Measurements from ENCODE around the gene TLR1.
"Not testable (repeated sequence)": the region's sequence is repeated elsewhere in the genome, so short reads cannot be mapped to it uniquely, and the experiment has no call there.

TLR1 gene

DNA sequence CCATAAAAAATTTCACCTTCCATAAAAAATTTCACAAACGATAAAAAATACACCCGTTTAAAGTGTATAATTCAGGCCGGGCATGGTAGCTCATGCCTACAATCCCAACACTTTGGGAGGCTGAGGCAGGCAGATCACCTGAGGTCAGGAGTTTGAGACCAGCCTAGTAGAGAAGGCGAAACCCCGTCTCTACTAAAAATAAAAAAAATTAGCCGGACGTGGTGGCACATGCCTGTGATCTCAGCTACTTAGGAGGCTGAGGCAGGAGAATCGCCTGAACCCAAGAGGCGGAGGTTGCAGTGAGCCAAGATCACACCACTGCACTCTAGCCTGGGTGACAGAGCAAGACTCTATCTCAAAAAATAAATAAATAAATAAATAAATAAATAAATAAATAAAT is 1.7 kb upstream of the TLR1 start:
- not testable (repeated sequence) for DNase-seq

DNA sequence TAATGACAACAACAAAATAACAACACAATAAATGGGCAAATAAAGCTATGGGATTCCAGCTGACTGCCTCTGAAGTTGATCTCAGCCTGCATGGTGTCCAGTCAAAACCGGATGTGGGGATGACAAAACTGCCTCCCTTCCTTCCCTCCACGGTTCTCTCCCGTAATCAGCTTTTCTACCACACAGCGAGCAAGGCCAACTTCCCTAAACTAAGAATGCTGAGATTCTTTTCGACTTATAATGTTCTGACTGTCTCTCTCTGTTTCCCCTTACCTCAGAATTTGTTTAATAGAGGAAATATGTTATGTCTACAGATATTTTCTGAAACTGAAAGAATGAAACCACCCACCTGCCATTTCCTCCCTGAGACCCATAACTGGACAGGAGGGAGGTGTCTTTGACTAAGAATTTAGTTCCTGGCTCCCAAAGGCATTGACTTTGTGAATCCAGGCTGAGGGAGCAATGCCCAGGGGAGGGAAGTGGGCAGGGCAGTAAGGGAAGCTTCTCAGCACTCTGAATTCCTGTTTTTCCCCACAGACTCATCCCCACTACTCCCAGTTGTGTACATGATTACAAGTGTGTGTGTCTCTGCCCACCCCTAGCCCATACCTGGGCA is 1.0 kb upstream of the TLR1 start:
- DNase-seq, result peak; percentile 26

- DNase-seq, result peak; percentile 12
Measured at GRCh38 chr4:38803833-38804653, 548 bp downstream of the TLR1 start.

DNA sequence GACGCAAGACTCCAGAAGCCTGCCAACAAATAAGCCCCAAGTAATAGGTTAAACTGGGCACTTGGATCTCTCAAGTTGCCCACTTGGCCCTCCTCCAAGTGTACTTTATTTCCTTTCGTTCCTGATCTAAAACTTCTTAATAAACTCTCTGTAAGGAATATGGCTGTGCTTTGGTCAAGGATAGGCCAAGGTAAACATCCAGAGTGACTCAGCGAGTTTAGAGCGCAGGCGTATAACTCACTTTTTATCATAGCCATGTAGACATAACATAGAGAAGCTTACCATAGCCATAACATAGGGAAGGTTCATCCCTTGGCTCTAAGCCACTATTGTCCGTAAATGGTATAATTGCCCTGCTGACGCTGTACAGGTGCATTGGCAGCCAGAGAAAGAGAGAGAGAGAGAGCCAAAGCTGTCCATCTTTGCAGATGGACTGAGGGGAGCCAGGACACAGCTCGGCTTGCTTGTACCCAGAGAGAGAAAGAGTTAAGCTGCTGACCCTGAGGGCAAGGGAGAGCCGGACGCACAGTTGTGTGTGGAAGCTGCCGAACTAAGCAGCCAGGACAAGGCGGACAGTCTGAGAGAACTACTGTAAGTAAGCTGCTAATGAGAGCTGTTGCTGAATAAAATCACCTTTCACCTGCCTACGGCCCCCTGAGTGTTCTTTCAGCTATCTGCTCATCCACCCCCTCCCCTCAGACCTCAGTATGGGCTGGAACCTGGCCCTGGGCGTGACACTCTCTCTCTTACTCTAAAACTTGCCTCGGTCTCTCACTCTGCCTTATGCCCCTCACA is 1.8 kb downstream of the TLR1 start:
- DNase-seq, result no peak

DNA sequence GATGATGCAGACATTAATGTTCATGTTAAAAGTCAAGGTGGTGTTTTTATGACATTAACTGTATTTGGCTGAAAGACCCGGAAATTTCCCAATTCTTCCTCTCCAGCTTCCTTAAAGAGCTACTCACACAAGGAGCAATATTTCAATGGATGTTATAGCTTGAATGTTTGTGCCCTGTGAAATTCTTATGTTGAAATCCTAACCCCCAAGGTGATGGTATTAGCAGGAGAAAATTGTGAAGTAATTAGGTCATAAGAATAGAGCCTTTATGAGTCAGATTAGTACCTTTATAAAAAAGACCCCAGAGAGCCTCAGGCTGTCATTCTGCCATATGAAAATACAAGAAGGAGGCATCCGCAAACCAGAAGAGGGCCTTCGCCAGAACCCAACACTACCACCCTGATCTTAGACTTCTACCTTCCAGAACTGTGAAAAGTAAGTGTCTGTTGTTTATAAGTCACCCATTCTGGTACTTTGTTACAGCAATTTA is 3.6 kb downstream of the TLR1 start:
- DNase-seq, result no peak

- no peak for DNase-seq
Measured at GRCh38 chr4:38800366-38800765, 4.2 kb downstream of the TLR1 start.

DNA sequence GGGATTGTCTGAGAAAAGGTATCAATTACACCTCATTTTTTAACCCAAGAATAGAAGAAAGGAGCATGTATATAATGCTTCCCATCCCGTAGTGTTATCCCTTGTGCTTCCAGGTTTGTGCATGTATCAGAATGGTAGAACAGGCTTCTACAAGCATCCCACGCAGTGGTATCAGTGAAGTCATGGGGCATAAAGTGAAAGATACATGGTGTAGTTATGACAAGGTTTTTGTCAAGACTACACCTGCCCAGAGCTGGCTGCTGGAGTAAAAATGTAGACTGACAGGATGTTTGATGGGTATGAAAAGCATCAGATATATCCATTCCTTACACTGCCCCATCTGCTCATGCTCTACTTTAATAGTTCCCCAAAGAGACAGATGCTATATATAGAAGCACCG is 9.5 kb downstream of the TLR1 start:
- DNase-seq, result no peak

- DNase-seq, result no peak
Measured at GRCh38 chr4:38794051-38794450, 10.5 kb downstream of the TLR1 start.

DNA sequence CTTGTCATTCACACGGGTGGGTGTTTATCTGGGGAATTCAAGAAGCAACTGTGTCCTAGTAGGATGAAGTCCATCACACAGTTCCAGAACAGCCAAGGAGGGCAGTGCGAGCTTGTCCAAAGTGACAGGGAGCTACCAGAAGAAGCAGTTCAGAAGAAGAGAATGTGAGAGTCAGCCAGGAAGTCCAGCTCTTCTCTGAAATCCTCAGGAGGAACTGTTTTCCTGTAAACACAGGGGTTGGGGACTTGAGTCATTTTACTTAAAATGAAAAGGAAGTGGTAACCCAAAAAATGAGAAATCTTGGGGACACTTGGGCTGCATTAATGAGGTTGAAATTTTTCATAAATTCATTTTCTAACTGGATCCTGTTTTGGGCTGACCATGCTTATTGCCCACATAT is 13.6 kb downstream of the TLR1 start:
- no peak for DNase-seq

- no peak for DNase-seq
Measured at GRCh38 chr4:38788317-38788716, 16.3 kb downstream of the TLR1 start.

GRCh38 chr4:38787693-38788092 is 16.9 kb downstream of the TLR1 start:
- DNase-seq, result no peak

GRCh38 chr4:38785901-38786402 is 18.6 kb downstream of the TLR1 start:
- peak; percentile 11 for DNase-seq

- DNase-seq, result no peak
Measured at GRCh38 chr4:38785041-38785790, 19.4 kb downstream of the TLR1 start.

- DNase-seq, result no peak
Measured at GRCh38 chr4:38784141-38784540, 20.4 kb downstream of the TLR1 start.

DNA sequence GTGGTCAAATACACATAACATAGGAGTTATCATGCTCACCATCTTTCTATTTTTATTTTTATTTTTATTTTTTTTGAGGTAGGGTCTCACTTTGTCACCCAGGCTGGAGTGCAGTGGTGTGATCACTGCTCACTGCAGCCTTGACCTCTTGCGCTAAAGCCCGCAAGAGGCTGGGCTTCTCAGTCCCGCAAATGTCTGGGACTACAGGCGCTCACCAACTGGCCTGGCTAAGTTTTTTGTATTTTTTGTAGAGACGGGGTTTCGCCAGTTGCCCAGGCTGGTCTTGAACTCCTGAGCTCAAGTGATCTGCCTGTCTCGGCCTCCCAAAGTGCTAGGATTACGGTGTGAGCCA is 21.5 kb downstream of the TLR1 start:
- no peak for DNase-seq

- DNase-seq, result peak; percentile 54
Measured at GRCh38 chr4:38782452-38783108, 22.0 kb downstream of the TLR1 start, which contains the start of gene TLR10. Gene TLR10 (minus strand): TSS chr4:38782990. CDS start chr4:38775590, 7,400 bp downstream.

DNA sequence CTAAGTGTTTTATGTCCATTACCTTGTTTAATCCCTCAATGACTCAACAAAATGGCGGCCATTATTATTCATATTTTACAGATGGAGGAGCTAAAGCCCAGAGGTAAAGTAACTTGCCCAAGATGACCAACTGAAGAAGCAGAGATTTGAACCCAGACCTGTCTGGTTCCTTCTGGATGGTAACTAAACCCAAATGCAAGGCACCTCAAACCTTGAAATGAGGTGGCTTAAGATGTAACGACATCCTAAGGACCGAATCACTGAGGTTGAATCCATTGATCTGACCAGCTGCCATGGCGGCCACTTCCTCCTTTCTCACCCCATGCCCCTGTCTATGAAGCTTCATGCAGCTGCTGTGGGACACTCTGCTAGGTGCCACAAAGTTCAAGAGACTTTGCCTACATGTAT is 22.7 kb downstream of the TLR1 start:
- no peak for DNase-seq

- DNase-seq, result no peak
Measured at GRCh38 chr4:38780833-38781484, 23.6 kb downstream of the TLR1 start.

DNA sequence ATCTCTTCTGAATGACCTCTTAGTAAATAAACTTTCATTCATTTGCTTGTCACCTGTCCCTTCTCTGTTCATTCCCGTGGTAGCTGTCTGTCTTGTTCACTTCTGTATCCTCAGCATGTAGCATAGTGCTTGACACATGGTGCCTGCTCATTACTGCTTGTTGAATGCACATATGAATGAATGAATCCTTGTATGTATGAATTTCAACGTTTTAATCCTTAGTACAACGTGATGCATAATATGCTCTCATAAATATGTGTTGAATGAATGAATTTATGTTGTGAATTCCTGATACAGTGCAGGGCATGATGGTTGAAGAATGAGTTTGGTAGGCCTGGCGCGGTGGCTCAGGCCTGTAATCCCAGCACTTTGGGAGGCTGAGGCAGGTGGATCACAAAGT is 24.8 kb downstream of the TLR1 start:
- DNase-seq, result no peak

DNA sequence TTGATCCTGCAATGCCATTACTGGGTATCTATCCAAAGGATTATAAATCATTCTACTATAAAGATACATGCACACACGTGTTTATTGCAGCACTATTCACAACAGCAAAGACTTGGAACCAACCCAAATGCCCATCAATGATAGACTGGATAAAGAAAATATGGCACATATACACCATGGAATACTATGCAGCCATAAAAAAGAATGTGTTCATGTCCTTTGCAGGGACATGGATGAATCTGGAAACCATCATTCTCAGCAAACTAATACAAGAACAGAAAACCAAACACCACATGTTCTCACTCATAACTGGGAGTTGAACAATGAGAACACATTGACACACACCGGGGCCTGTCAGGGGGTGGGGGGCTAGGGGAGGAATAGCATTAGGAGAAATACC is 26.7 kb downstream of the TLR1 start:
- DNase-seq, result not testable (repeated sequence)

GRCh38 chr4:38775326-38775725 is 29.3 kb downstream of the TLR1 start:
- DNase-seq, result no peak

All from CD4-positive, alpha-beta T cell treated with Interleukin-12 subunit alpha and Interleukin-12 subunit beta, for 1 hour (primary cell).